ENCODE data around the gene ZC2HC1B. TPM values are rescaled to one million over a fixed set of nuclear protein-coding genes. Genes with fewer than 3 reads are reported as not detected.
A peak's percentile ranks its signal among the peaks of the same experiment; 100 is the strongest.

The ZC2HC1B gene
- total RNA-seq, 4 donors from 2014 or later: not detected

- 56 to 59% methylated on average over 3 of the region's 3 CpGs for WGBS, 2 donors (ENCODE audit: low coverage in 1 of 2)
- no peaks in the 10 kb centered on the region for H3K9me3 ChIP-seq
- peak overlapping the region in 3 of 4 donors; percentile 37 to 57 (median 46) for H3K27ac ChIP-seq
- H3K36me3 ChIP-seq: no peaks in the 10 kb centered on the region
- TF ChIP-seq, protein P1, sequence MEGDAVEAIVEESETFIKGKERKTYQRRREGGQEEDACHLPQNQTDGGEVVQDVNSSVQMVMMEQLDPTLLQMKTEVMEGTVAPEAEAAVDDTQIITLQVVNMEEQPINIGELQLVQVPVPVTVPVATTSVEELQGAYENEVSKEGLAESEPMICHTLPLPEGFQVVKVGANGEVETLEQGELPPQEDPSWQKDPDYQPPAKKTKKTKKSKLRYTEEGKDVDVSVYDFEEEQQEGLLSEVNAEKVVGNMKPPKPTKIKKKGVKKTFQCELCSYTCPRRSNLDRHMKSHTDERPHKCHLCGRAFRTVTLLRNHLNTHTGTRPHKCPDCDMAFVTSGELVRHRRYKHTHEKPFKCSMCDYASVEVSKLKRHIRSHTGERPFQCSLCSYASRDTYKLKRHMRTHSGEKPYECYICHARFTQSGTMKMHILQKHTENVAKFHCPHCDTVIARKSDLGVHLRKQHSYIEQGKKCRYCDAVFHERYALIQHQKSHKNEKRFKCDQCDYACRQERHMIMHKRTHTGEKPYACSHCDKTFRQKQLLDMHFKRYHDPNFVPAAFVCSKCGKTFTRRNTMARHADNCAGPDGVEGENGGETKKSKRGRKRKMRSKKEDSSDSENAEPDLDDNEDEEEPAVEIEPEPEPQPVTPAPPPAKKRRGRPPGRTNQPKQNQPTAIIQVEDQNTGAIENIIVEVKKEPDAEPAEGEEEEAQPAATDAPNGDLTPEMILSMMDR (IDR thresholded peaks at IDR 0.05): no peak
- TF ChIP-seq EP300 (IDR thresholded peaks at IDR 0.05; ENCODE audit: low read depth) (no peak), POLR2AphosphoS5 (IDR thresholded peaks at IDR 0.05) (no peak), POLR2A (IDR thresholded peaks at IDR 0.05) (no peak)
- H3K4me3 ChIP-seq: no peak overlapping the region
- no peaks in the 10 kb centered on the region for H3K27me3 ChIP-seq
- DNase-seq: peak; percentile 52
- peaks cover 0 to 11% (median 2%) of the 10 kb centered on the region in 4 donors for H3K4me1 ChIP-seq
- in situ Hi-C loops (cut with MboI; ENCODE audit: low pct_ligation_motif_present in 1 of 4, low pct_unique_long_range_greater_than_20kb in 1 of 4, low sequenced_read_pairs in 3 of 4): no loop called here
- intact Hi-C loops (cut with DNase I; ENCODE audit: low total_unique reads): no loop called here
Measured at GRCh38 chr6:143896126-143896860, 32.0 kb downstream of the ZC2HC1B start.

DNA sequence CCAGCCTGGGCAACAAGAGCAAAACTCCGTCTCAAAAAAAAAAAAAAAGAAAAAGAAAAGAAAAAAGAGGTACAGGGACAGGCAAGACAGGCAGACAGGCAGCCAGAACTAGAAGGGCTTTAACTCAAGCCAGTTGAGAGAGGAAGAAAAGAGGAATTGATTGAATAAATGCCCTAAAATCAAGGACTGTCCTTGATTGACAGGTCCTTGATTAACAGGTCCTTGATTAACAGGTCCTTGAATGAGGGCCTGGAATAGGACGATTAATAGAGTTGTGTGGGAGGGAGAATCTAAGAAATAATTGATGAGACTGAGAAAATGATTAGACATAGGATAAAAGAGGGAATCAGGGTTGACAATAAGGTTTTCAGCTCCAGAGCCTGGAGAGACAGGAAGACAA, 36.1 kb downstream of the ZC2HC1B start:
- TF ChIP-seq POLR2AphosphoS5 (IDR thresholded peaks at IDR 0.05) (no peak), POLR2A (IDR thresholded peaks at IDR 0.05) (no peak), EP300 (IDR thresholded peaks at IDR 0.05; ENCODE audit: low read depth) (no peak)
- TF ChIP-seq, protein P1 (IDR thresholded peaks at IDR 0.05): no peak
- DNase-seq: no peak
- no peak overlapping the region for H3K27ac ChIP-seq
- WGBS, 2 donors (ENCODE audit: low coverage in 1 of 2): 88 to 100% methylated on average over 1 to 2 of the region's 2 CpGs
- in situ Hi-C loops (cut with MboI; ENCODE audit: low pct_ligation_motif_present in 1 of 4, low pct_unique_long_range_greater_than_20kb in 1 of 4, low sequenced_read_pairs in 3 of 4): no loop called here
- no peak overlapping the region for H3K4me3 ChIP-seq
- no peaks in the 10 kb centered on the region for H3K9me3 ChIP-seq
- peaks cover 4 to 25% (median 7%) of the 10 kb centered on the region in 4 donors for H3K4me1 ChIP-seq
- no peaks in the 10 kb centered on the region for H3K27me3 ChIP-seq
- intact Hi-C loops (cut with DNase I; ENCODE audit: low total_unique reads): no loop called here
- H3K36me3 ChIP-seq: no peaks in the 10 kb centered on the region

DNA sequence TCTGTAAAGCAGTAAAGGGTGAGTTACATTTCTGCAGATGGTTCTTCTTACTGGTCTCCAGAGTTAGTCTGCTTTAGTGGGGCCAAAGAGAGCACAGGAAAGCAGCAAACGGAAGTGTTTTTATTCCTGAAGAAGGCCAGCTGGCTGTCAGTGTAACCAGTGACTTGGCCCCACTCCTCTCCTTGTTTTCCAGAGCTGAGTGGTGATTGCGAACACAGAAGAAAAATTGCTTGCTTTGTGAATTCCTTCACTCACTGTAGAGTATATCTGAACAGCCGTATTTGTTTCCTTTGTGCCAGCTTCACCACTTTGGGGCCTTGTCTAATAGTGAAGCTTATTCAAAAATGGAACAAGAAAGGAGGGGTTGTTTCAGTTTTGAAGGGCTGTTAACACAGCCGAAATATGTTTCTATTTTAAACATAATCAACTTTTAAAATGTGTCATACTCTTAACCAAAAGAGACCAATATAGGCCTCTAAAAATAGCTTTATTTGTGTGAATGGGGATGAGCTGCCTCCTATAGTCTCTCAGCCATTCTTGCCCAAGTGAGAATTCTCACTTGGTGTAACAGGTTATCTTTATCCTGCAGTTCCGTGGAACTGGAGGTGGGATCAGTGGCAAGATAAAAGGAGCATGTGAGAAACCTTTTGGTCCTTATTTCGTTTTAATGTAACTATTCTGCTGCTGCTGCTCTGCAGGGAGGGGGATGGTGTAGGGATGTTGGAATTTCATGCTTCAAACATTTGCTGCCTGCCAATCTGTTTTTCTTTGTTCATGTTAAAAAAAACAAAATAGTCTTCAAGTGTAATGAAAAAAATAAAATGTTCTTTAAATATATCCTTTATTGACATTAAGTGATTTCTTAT, 37.8 kb downstream of the ZC2HC1B start:
- Histone ChIP-seq H3K27me3 (no peaks in the 10 kb centered on the region), H3K4me3 (no peak overlapping the region), H3K36me3 (no peaks in the 10 kb centered on the region), H3K9me3 (no peaks in the 10 kb centered on the region), H3K4me1 (peaks cover 4 to 15% (median 6%) of the 10 kb centered on the region in 4 donors), H3K27ac (peak overlapping the region; percentile 18 to 50 (median 36))
- intact Hi-C loops (cut with DNase I; ENCODE audit: low total_unique reads): no loop called here
- DNase-seq: peak; percentile 16
- TF ChIP-seq POLR2AphosphoS5 (IDR thresholded peaks at IDR 0.05) (peak in 1 of 3 donors; percentile 44), EP300 (IDR thresholded peaks at IDR 0.05; ENCODE audit: low read depth) (no peak), POLR2A (IDR thresholded peaks at IDR 0.05) (no peak)
- TF ChIP-seq, protein P1 (IDR thresholded peaks at IDR 0.05): no peak
- in situ Hi-C loops (cut with MboI; ENCODE audit: low pct_ligation_motif_present in 1 of 4, low pct_unique_long_range_greater_than_20kb in 1 of 4, low sequenced_read_pairs in 3 of 4): no loop called here
- 35 to 46% methylated on average over 5 to 6 of the region's 6 CpGs for WGBS, 2 donors (ENCODE audit: low coverage in 1 of 2)

GRCh38 chr6:143902827-143903226, 38.6 kb downstream of the ZC2HC1B start:
- 85 to 90% methylated on average over 2 of the region's 2 CpGs for WGBS, 2 donors (ENCODE audit: low coverage in 1 of 2)

More at GRCh38 chr6:143902827-143903226, 38.6 kb downstream of the ZC2HC1B start:
- no peak for DNase-seq
- Histone ChIP-seq H3K4me1 (peaks cover 4 to 15% (median 6%) of the 10 kb centered on the region in 4 donors), H3K27me3 (no peaks in the 10 kb centered on the region), H3K9me3 (no peaks in the 10 kb centered on the region), H3K27ac (peak overlapping the region in 2 of 4 donors; percentile 39 to 50), H3K4me3 (no peak overlapping the region), H3K36me3 (no peaks in the 10 kb centered on the region)
- intact Hi-C loops (cut with DNase I; ENCODE audit: low total_unique reads) (no loop called here), in situ Hi-C loops (cut with MboI; ENCODE audit: low pct_ligation_motif_present in 1 of 4, low pct_unique_long_range_greater_than_20kb in 1 of 4, low sequenced_read_pairs in 3 of 4) (no loop called here)
- TF ChIP-seq EP300 (IDR thresholded peaks at IDR 0.05; ENCODE audit: low read depth) (no peak), POLR2A (IDR thresholded peaks at IDR 0.05) (no peak), POLR2AphosphoS5 (IDR thresholded peaks at IDR 0.05) (no peak)
- TF ChIP-seq, protein P1 (IDR thresholded peaks at IDR 0.05): no peak

Measured in transverse colon (tissue), 4 donors.